Measurements from ENCODE around the gene ALS2. TPM values are rescaled to one million over a fixed set of nuclear protein-coding genes. Genes with fewer than 3 reads are reported as not detected.

ALS2 gene
- total RNA-seq, 4 donors from 2014 or later: 11.6 to 24.9 (median 19.1) TPM

DNA sequence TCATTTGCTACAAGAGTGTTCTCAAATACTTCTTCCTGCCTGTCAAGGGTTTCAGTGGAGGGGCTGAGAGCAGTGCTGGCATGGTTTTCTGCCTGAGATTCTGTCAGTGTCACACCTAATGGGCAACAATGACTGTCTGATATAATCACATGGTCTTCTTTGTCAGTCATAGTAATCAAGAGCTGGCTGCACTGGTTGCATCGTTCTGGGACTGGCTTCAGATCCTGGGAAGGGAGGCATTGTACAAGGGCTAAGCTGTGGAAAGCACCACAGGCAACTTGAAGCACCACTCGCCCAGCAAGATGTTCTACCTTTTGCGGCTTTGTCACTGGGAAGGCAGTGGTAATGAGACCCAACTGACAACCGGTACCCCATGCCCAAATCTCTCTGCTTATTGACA lies 19.6 kb downstream of the ALS2 start:
- 88% methylated on average over 4 of the region's 4 CpGs for WGBS
- TF ChIP-seq EP300 (IDR thresholded peaks at IDR 0.05) (no peak), POLR2AphosphoS5 (IDR thresholded peaks at IDR 0.05) (no peak), POLR2A (IDR thresholded peaks at IDR 0.05) (no peak)
- TF ChIP-seq, protein P1, sequence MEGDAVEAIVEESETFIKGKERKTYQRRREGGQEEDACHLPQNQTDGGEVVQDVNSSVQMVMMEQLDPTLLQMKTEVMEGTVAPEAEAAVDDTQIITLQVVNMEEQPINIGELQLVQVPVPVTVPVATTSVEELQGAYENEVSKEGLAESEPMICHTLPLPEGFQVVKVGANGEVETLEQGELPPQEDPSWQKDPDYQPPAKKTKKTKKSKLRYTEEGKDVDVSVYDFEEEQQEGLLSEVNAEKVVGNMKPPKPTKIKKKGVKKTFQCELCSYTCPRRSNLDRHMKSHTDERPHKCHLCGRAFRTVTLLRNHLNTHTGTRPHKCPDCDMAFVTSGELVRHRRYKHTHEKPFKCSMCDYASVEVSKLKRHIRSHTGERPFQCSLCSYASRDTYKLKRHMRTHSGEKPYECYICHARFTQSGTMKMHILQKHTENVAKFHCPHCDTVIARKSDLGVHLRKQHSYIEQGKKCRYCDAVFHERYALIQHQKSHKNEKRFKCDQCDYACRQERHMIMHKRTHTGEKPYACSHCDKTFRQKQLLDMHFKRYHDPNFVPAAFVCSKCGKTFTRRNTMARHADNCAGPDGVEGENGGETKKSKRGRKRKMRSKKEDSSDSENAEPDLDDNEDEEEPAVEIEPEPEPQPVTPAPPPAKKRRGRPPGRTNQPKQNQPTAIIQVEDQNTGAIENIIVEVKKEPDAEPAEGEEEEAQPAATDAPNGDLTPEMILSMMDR (IDR thresholded peaks at IDR 0.05): no peak
- peaks cover 69% of the 10 kb centered on the region for H3K36me3 ChIP-seq

DNA sequence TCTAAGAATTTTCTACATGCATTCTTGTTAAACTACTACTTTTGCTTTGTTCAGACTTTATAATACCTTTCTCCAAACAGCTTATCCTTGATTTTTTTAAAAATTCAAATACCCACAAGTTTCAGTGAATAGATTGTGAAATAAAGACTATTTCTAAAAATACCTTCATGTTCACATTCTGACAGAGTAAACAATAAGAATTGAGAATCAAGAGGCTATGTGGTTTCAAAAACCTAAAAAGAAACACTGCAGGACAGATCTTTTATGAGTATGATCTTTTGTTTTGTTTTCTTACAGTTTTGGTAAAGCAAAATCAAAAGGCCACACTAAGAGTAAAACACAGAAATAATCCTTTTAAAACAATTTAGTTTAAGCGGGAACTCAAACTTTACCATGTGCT lies 21.2 kb downstream of the ALS2 start:
- H3K27ac ChIP-seq: no peak overlapping the region
- no peak overlapping the region for H3K4me3 ChIP-seq
- peaks cover 71% of the 10 kb centered on the region for H3K36me3 ChIP-seq
- TF ChIP-seq, protein P1 (IDR thresholded peaks at IDR 0.05): no peak
- no peak for TF ChIP-seq POLR2AphosphoS5 (IDR thresholded peaks at IDR 0.05)
- TF ChIP-seq POLR2A (IDR thresholded peaks at IDR 0.05): no peak
- no peak for TF ChIP-seq EP300 (IDR thresholded peaks at IDR 0.05)
- H3K4me1 ChIP-seq: no peaks in the 10 kb centered on the region
- H3K27me3 ChIP-seq: no peaks in the 10 kb centered on the region
- WGBS: 98% methylated on average over 1 of the region's 1 CpG
- DNase-seq (ENCODE audit: low spot score in 2 of 2): no peak
- no peaks in the 10 kb centered on the region for H3K9me3 ChIP-seq

More for the DNA sequence above, 19.6 kb downstream of the ALS2 start:
- DNase-seq (ENCODE audit: low spot score in 2 of 2): no peak
- H3K9me3 ChIP-seq: no peaks in the 10 kb centered on the region
- H3K4me3 ChIP-seq: no peak overlapping the region
- H3K4me1 ChIP-seq: no peaks in the 10 kb centered on the region
- H3K27ac ChIP-seq: no peak overlapping the region
- no peaks in the 10 kb centered on the region for H3K27me3 ChIP-seq

DNA sequence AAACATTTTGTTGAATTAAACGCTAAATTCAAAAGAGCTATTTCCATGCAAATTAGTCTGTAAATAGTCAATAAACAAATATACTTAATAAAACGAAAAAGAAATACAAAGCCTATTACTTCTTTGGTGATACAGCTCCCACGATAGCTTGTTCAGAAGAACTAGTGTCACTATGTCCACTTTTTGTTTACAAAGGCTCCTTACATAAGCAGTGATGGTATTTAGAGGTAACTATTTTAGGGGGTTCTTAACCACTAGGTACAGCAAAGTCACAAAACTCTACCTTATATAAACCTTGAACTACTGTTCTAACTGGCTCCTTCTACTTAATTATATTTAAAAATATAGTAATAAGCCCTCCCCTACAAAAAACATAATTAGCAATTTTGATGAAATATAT lies 21.9 kb downstream of the ALS2 start:
- no peaks in the 10 kb centered on the region for H3K27me3 ChIP-seq
- peaks cover 72% of the 10 kb centered on the region for H3K36me3 ChIP-seq
- H3K4me1 ChIP-seq: no peaks in the 10 kb centered on the region
- WGBS: 91% methylated on average over 3 of the region's 3 CpGs
- H3K4me3 ChIP-seq: no peak overlapping the region
- TF ChIP-seq POLR2AphosphoS5 (IDR thresholded peaks at IDR 0.05) (no peak), EP300 (IDR thresholded peaks at IDR 0.05) (no peak), POLR2A (IDR thresholded peaks at IDR 0.05) (no peak)
- TF ChIP-seq, protein P1 (IDR thresholded peaks at IDR 0.05): no peak
- DNase-seq (ENCODE audit: low spot score in 2 of 2): no peak
- H3K9me3 ChIP-seq: no peaks in the 10 kb centered on the region
- H3K27ac ChIP-seq: no peak overlapping the region

DNA sequence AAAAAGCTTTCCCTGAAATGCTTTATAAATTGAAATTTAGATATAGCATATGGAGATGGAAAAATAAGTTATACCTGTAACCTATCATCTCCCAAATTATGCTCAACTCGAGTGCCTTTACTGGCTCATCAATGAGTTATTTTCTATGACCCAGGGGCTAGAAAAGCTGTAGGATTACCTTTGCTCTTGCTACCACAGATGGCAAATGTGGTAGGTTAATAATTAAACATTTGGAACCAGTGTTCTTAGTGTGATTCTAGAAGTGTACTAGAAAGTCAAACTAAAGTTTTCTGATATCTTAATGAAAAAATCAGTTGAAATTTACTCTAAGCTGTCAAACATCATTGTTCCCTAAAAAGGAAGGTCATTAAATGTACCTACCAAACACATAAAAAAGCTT lies 22.5 kb downstream of the ALS2 start:
- no peak overlapping the region for H3K27ac ChIP-seq
- peaks cover 73% of the 10 kb centered on the region for H3K36me3 ChIP-seq
- H3K27me3 ChIP-seq: no peaks in the 10 kb centered on the region
- 0% methylated on average over 1 of the region's 1 CpG for WGBS
- DNase-seq (ENCODE audit: low spot score in 2 of 2): no peak
- no peak for TF ChIP-seq POLR2AphosphoS5 (IDR thresholded peaks at IDR 0.05)
- TF ChIP-seq, protein P1 (IDR thresholded peaks at IDR 0.05): no peak
- no peak for TF ChIP-seq EP300 (IDR thresholded peaks at IDR 0.05)
- TF ChIP-seq POLR2A (IDR thresholded peaks at IDR 0.05): no peak
- no peak overlapping the region for H3K4me3 ChIP-seq
- no peaks in the 10 kb centered on the region for H3K4me1 ChIP-seq
- H3K9me3 ChIP-seq: no peaks in the 10 kb centered on the region

DNA sequence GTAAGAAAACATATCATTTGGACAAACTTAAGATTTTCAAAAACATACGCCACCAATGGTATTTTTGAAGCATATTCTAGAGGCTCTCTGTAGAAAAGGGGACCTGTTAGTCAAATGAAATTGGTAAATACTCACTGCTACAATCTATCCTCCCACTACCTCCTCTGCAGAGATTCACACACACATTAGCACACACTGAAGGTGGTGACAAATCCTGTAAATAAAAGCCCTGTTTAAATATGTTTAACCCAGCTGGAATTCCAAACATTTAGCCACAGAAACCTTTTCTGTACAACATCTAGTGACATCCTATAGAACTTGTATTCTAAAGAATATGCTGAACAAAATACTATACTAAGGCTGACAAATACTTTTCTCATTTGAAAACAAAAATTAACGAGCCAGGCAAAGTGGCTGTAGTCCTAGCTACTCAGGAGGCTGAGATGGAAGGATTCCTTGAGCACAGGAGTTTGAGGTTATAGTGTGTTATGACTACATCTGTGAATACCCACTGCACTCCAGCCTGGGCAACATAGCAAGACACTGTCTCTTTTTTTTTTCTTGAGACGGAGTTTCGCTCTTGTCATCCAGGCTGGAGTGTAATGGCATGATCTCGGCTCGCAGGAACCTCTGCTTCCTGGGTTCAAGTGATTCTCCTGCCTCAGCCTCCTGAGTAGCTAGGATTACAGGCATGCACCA lies 25.9 kb downstream of the ALS2 start:
- Histone ChIP-seq H3K4me1 (no peaks in the 10 kb centered on the region), H3K27me3 (no peaks in the 10 kb centered on the region), H3K36me3 (peaks cover 53% of the 10 kb centered on the region), H3K4me3 (no peak overlapping the region), H3K9me3 (no peaks in the 10 kb centered on the region), H3K27ac (no peak overlapping the region)
- WGBS: 91% methylated on average over 6 of the region's 6 CpGs
- no peak for DNase-seq (ENCODE audit: low spot score in 2 of 2)
- TF ChIP-seq POLR2A (IDR thresholded peaks at IDR 0.05) (no peak), EP300 (IDR thresholded peaks at IDR 0.05) (no peak), POLR2AphosphoS5 (IDR thresholded peaks at IDR 0.05) (no peak)
- TF ChIP-seq, protein P1 (IDR thresholded peaks at IDR 0.05): no peak

Measured in suprapubic skin (tissue), 4 donors.